Measurements from ENCODE around the gene GLRA3.

GRCh38 chr4:174815282-174815681, 13.8 kb downstream of the GLRA3 start:
- TF ChIP-seq, protein P1, sequence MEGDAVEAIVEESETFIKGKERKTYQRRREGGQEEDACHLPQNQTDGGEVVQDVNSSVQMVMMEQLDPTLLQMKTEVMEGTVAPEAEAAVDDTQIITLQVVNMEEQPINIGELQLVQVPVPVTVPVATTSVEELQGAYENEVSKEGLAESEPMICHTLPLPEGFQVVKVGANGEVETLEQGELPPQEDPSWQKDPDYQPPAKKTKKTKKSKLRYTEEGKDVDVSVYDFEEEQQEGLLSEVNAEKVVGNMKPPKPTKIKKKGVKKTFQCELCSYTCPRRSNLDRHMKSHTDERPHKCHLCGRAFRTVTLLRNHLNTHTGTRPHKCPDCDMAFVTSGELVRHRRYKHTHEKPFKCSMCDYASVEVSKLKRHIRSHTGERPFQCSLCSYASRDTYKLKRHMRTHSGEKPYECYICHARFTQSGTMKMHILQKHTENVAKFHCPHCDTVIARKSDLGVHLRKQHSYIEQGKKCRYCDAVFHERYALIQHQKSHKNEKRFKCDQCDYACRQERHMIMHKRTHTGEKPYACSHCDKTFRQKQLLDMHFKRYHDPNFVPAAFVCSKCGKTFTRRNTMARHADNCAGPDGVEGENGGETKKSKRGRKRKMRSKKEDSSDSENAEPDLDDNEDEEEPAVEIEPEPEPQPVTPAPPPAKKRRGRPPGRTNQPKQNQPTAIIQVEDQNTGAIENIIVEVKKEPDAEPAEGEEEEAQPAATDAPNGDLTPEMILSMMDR (IDR thresholded peaks at IDR 0.05) = no peak
- TF ChIP-seq POLR2A (IDR thresholded peaks at IDR 0.05) = no peak
- no peak for TF ChIP-seq EP300 (IDR thresholded peaks at IDR 0.05)

Data from ovary (tissue), 3 donors.